Measurements from ENCODE around the gene CPSF3.

- TF ChIP-seq POLR2A (IDR thresholded peaks at IDR 0.05) (no peak), CTCF (IDR thresholded peaks at IDR 0.05) (no peak)
These were observed 61.1 kb downstream of the CPSF3 start for GRCh38 chr2:9484533-9484932.
